IMR-90 (cell line): Measurements from ENCODE around the gene FAM131C. TPM values are rescaled to one million over a fixed set of nuclear protein-coding genes. Genes with fewer than 3 reads are reported as not detected.

Experiments used
- ATAC-seq: fragments of 200-7000 bp; cut with Tn5 transposase; 2 replicates; pipeline ENCODE4 v1.9.1; 2020; ENCODE audit warnings: low read depth, mild to moderate bottlenecking, moderate library complexity
- BruUV-seq: library from RNA; stranded (reverse); fragments of 400-500 nt; replicated peaks from 2 replicates; lab custom pipeline; 2021; lab: Mats Ljungman, UMichigan
- CTCF ChIA-PET: fragments of 300-600 bp; formaldehyde crosslinking; extraction: SDS; loops from one replicate; lab custom pipeline; 2021; ENCODE audit warnings: antibody characterized with exemption; lab: Yijun Ruan, JAX
- POLR2A ChIA-PET: fragments of 300-600 bp; sonication (Branson Sonifier 250); formaldehyde crosslinking; loops from one replicate; lab custom pipeline; 2022; ENCODE audit warnings: antibody characterized with exemption; ENCODE audit not compliant: unreplicated experiment; lab: Charles Lee
- DNase-seq: peaks from one replicate; pipeline ENCODE4 v3.0.0; 2013
- H2AFZ ChIP-seq: replicated peaks from 2 replicates; pipeline ENCODE3; 2013; ENCODE audit warnings: low read length, mild to moderate bottlenecking; ENCODE audit not compliant: poor library complexity
- H2AK5ac ChIP-seq: 2 replicates; pipeline ENCODE4 v1.6.1; 2013; ENCODE audit warnings: low read depth, low read length, inconsistent platforms
- H2AK9ac ChIP-seq: replicated peaks from 2 replicates; pipeline ENCODE3; 2013; ENCODE audit warnings: mild to moderate bottlenecking, low read depth, low read length, moderate library complexity; ENCODE audit not compliant: poor library complexity
- H2BK120ac ChIP-seq: 2 replicates; pipeline ENCODE4 v1.6.1; 2013; ENCODE audit warnings: low read depth, low read length, inconsistent platforms
- H2BK15ac ChIP-seq: 3 replicates; pipeline ENCODE4 v1.6.1; 2013; ENCODE audit warnings: low read depth, low read length, inconsistent platforms
- H2BK20ac ChIP-seq: 2 replicates; pipeline ENCODE4 v1.6.1; 2013; ENCODE audit warnings: low read depth, mild to moderate bottlenecking, inconsistent platforms, low read length, moderate library complexity
- H2BK5ac ChIP-seq: 2 replicates; pipeline ENCODE4 v1.6.1; 2013; ENCODE audit warnings: mild to moderate bottlenecking, low read depth, low read length, inconsistent platforms; ENCODE audit not compliant: poor library complexity, severe bottlenecking
- H3K14ac ChIP-seq: replicated peaks from 2 replicates; pipeline ENCODE4 v1.6.1; 2013; ENCODE audit warnings: low read depth, low read length, inconsistent platforms
- H3K18ac ChIP-seq: 2 replicates; pipeline ENCODE4 v1.6.1; 2013; ENCODE audit warnings: low read depth, low read length, control low read depth
- H3K23ac ChIP-seq: 2 replicates; pipeline ENCODE4 v1.6.1; 2013; ENCODE audit warnings: low read depth, low read length, inconsistent platforms
- H3K27ac ChIP-seq: 2 replicates; pipeline ENCODE4 v1.5.1; 2013; ENCODE audit warnings: mild to moderate bottlenecking, control low read depth, low read length; ENCODE audit not compliant: insufficient read depth
- H3K27me3 ChIP-seq: 2 replicates; pipeline ENCODE4 v1.6.1; 2013; ENCODE audit warnings: low read length; ENCODE audit not compliant: control insufficient read depth, insufficient read depth
- H3K36me3 ChIP-seq: 2 replicates; pipeline ENCODE4 v1.6.1; 2013; ENCODE audit warnings: low read length, mixed read lengths; ENCODE audit not compliant: control insufficient read depth, insufficient read depth
- H3K4ac ChIP-seq: 2 replicates; pipeline ENCODE4 v1.6.1; 2013; ENCODE audit warnings: low read depth, low read length, inconsistent platforms
- H3K4me1 ChIP-seq: 2 replicates; pipeline ENCODE4 v1.6.1; 2013; ENCODE audit warnings: low read length, mixed read lengths; ENCODE audit not compliant: control insufficient read depth, insufficient read depth
- H3K4me2 ChIP-seq: 2 replicates; pipeline ENCODE4 v1.6.1; 2013; ENCODE audit warnings: low read depth, mild to moderate bottlenecking, control low read depth, low read length, moderate library complexity
- H3K4me3 ChIP-seq: 2 replicates; pipeline ENCODE4 v1.5.1; 2013; ENCODE audit warnings: low read depth, mild to moderate bottlenecking, control low read depth, low read length, moderate library complexity; ENCODE audit not compliant: insufficient read depth
- H3K56ac ChIP-seq: 2 replicates; pipeline ENCODE4 v1.6.1; 2013; ENCODE audit warnings: low read length, inconsistent platforms; ENCODE audit not compliant: insufficient read depth; ENCODE audit errors: extremely low read depth
- H3K79me1 ChIP-seq, 2 experiments: 2 replicates each; pipeline ENCODE4 v1.6.1; 2013; ENCODE audit warnings: low read length in 2 of 2, inconsistent platforms in 1 of 2, low read depth in 1 of 2
- H3K9ac ChIP-seq: 2 replicates; pipeline ENCODE4 v1.6.1; 2013; ENCODE audit warnings: low read depth, low read length, control low read depth
- H3K9me1 ChIP-seq: 2 replicates; pipeline ENCODE4 v1.6.1; 2013; ENCODE audit warnings: low read length, inconsistent platforms; ENCODE audit not compliant: insufficient read depth
- H3K9me3 ChIP-seq: 2 replicates; pipeline ENCODE4 v1.6.1; 2013; ENCODE audit warnings: low read length; ENCODE audit not compliant: control insufficient read depth, insufficient read depth
- H4K20me1 ChIP-seq: 2 replicates; pipeline ENCODE4 v1.6.1; 2013; ENCODE audit warnings: low read length, inconsistent platforms; ENCODE audit not compliant: insufficient read depth
- H4K5ac ChIP-seq: 2 replicates; pipeline ENCODE4 v1.6.1; 2013; ENCODE audit warnings: mild to moderate bottlenecking, low read depth, low read length, control low read depth
- H4K8ac ChIP-seq, 2 experiments: 2 replicates each; pipeline ENCODE4 v1.6.1; 2013; ENCODE audit warnings: low read depth in 2 of 2, low read length in 2 of 2, control low read depth in 1 of 2, inconsistent platforms in 1 of 2
- H4K91ac ChIP-seq: 2 replicates; pipeline ENCODE4 v1.6.1; 2013; ENCODE audit warnings: low read depth, low read length, inconsistent platforms; ENCODE audit not compliant: insufficient read depth
- BHLHE40 ChIP-seq: fragments of 150-350 bp; IDR thresholded peaks from 2 replicates; pipeline ENCODE4 v1.6.1; 2016; ENCODE audit warnings: mild to moderate bottlenecking, low read depth, low read length
- CEBPB ChIP-seq: IDR thresholded peaks from 2 replicates; pipeline ENCODE4 v1.6.1; 2012; ENCODE audit warnings: low read depth, low read length, improper control_type of control experiment
- CHD1 ChIP-seq: IDR thresholded peaks from 2 replicates; pipeline ENCODE4 v1.6.1; 2012; ENCODE audit warnings: low read depth, low read length, improper control_type of control experiment
- ELK1 ChIP-seq: fragments of 150-350 bp; IDR thresholded peaks from 2 replicates; pipeline ENCODE4 v1.6.1; 2016; ENCODE audit warnings: low read depth, mild to moderate bottlenecking, low read length, moderate library complexity, borderline replicate concordance
- FOS ChIP-seq: fragments of 150-350 bp; IDR thresholded peaks from 2 replicates; pipeline ENCODE4 v1.6.1; 2016; ENCODE audit warnings: low read depth, low read length
- MAFK ChIP-seq: IDR thresholded peaks from 2 replicates; pipeline ENCODE4 v1.6.1; 2012; ENCODE audit warnings: low read depth, low read length, improper control_type of control experiment
- MAZ ChIP-seq: IDR thresholded peaks from 2 replicates; pipeline ENCODE4 v1.6.1; 2012; ENCODE audit warnings: low read depth, mild to moderate bottlenecking, low read length, improper control_type of control experiment, moderate library complexity, borderline replicate concordance
- MXI1 ChIP-seq: IDR thresholded peaks from 2 replicates; pipeline ENCODE4 v1.6.1; 2012; ENCODE audit warnings: low read depth, mild to moderate bottlenecking, low read length, moderate library complexity, borderline replicate concordance
- NFE2L2 ChIP-seq: fragments of 150-350 bp; IDR thresholded peaks from 2 replicates; pipeline ENCODE4 v1.6.1; 2016; ENCODE audit warnings: low read depth, mild to moderate bottlenecking, low read length
- POLR2A ChIP-seq: IDR thresholded peaks from 2 replicates; pipeline ENCODE4 v1.6.1; 2012; ENCODE audit warnings: mild to moderate bottlenecking, low read depth, low read length
- RAD21 ChIP-seq: IDR thresholded peaks from 2 replicates; pipeline ENCODE4 v1.6.1; 2012; ENCODE audit warnings: low read length, improper control_type of control experiment
- RCOR1 ChIP-seq: IDR thresholded peaks from 2 replicates; pipeline ENCODE4 v1.6.1; 2012; ENCODE audit warnings: mild to moderate bottlenecking, low read length, improper control_type of control experiment; ENCODE audit not compliant: insufficient replicate concordance
- RFX5 ChIP-seq: IDR thresholded peaks from 2 replicates; pipeline ENCODE4 v1.8.0; 2012; ENCODE audit warnings: low read depth, mild to moderate bottlenecking, low read length, moderate library complexity
- SMC3 ChIP-seq: fragments of 150-350 bp; IDR thresholded peaks from 2 replicates; pipeline ENCODE4 v1.6.1; 2016; ENCODE audit warnings: low read depth, mild to moderate bottlenecking, antibody characterized with exemption, low read length, moderate library complexity
- USF2 ChIP-seq: fragments of 150-350 bp; IDR thresholded peaks from 2 replicates; pipeline ENCODE4 v1.6.1; 2017; ENCODE audit warnings: mild to moderate bottlenecking, antibody characterized with exemption, low read length, low read depth
- WGBS, 2 experiments: methylation state at CpG; one replicate each; pipeline versions ENCODE4 v1.1.5 to v1.1.7; 2013; ENCODE audit warnings: missing lambda C conversion rate in 2 of 2; ENCODE audit not compliant: insufficient read length in 1 of 2; ENCODE audit errors: extremely low coverage in 2 of 2; 5-methylcytosine and 5-hydroxymethylcytosine counted together
- dilution Hi-C: fragments of 300-500 bp; cut with HindIII; formaldehyde crosslinking; loops from one replicate; pipeline ENCODE4 v1.14.3; 2018; ENCODE audit warnings: low sequenced_read_pairs; ENCODE audit not compliant: unreplicated experiment
- in situ Hi-C: fragments of 300-500 bp; cut with MboI; formaldehyde crosslinking; loops from 3 replicates; pipeline ENCODE4 v1.14.3; 2019; ENCODE audit warnings: low sequenced_read_pairs, inconsistent platforms, mixed read lengths
- intact Hi-C: fragments of 100-400 bp; cut with micrococcal nuclease; formaldehyde crosslinking; loops from 2 replicates; pipeline ENCODE4 v1.10.0; 2022
- polyA plus RNA-seq, 3 experiments: library from polyadenylated mRNA; depleted of rRNA; stranded (reverse); fragments of >200 nt; gene quantifications; 2 replicates each; pipeline ENCODE4 v1.2.3, GENCODE V29; 2012; ENCODE audit warnings: low replicate concordance in 1 of 3
- total RNA-seq: library from RNA; depleted of rRNA; stranded (reverse); fragments of >200 nt; gene quantifications from 2 replicates; pipeline ENCODE4 v1.2.3, GENCODE V29; 2012
- TF ChIP-seq, protein P1 (sequence below): conservative IDR thresholded peaks from 2 replicates; pipeline ENCODE4 v1.5.1; 2012; ENCODE audit warnings: mild to moderate bottlenecking, low read depth, low read length, improper control_type of control experiment

The FAM131C gene
- total and polyA plus RNA-seq, 2 of the 4 experiments (the other 2 are of a cell fraction): 0.18 to 1.0 TPM

GRCh38 chr1:16088996-16089395 lies 15.5 kb upstream of the FAM131C start:
- dilution Hi-C loops: no loop called here
- Histone ChIP-seq H4K8ac (peak overlapping the region in 1 of 2 experiments; percentile 70; a peak in 1 of 4 replicates), H2BK5ac (peak overlapping the region; percentile 60), H3K4me1 (peaks cover 7% of the 10 kb centered on the region), H3K14ac (no peak overlapping the region), H3K27me3 (no peaks in the 10 kb centered on the region; the same call in 1 of the 2 replicates), H3K4ac (peak overlapping the region; percentile 43; the same call in 1 of the 2 replicates), H2BK120ac (peak overlapping the region; percentile 61), H4K20me1 (no peaks in the 10 kb centered on the region), H3K4me2 (no peak overlapping the region), H3K4me3 (no peak overlapping the region), H3K27ac (no peak overlapping the region), H3K36me3 (no peaks in the 10 kb centered on the region), H2BK15ac (no peak overlapping the region), H2AK5ac (peak overlapping the region; percentile 43; the same call in 1 of the 2 replicates), H3K9me3 (no peaks in the 10 kb centered on the region), H3K9ac (no peak overlapping the region), H3K56ac (no peak overlapping the region), H4K5ac (no peak overlapping the region; the same call in 1 of the 2 replicates), H4K91ac (peak overlapping the region; percentile 34; the same call in 1 of the 2 replicates), H3K79me1 (no peaks in the 10 kb centered on the region), H3K18ac (no peak overlapping the region), H2AK9ac (peak overlapping the region; percentile 83), H2BK20ac (no peak overlapping the region), H2AFZ (peak overlapping the region; percentile 60), H3K9me1 (no peaks in the 10 kb centered on the region), H3K23ac (no peak overlapping the region)
- TF ChIP-seq NFE2L2 (no peak), CEBPB (no peak), POLR2A (no peak), MAFK (peak; percentile 78), SMC3 (0 out of 2 replicates have a peak, but pooled peaks have one; percentile 9), RCOR1 (no peak), RAD21 (no peak), MAZ (0 out of 2 replicates have a peak, but pooled peaks have one; percentile 32), ELK1 (no peak), BHLHE40 (no peak), MXI1 (no peak), CHD1 (no peak), FOS (peak; percentile 10; the same call in 1 of the 2 replicates), RFX5 (no peak), USF2 (no peak)
- TF ChIP-seq, protein P1, sequence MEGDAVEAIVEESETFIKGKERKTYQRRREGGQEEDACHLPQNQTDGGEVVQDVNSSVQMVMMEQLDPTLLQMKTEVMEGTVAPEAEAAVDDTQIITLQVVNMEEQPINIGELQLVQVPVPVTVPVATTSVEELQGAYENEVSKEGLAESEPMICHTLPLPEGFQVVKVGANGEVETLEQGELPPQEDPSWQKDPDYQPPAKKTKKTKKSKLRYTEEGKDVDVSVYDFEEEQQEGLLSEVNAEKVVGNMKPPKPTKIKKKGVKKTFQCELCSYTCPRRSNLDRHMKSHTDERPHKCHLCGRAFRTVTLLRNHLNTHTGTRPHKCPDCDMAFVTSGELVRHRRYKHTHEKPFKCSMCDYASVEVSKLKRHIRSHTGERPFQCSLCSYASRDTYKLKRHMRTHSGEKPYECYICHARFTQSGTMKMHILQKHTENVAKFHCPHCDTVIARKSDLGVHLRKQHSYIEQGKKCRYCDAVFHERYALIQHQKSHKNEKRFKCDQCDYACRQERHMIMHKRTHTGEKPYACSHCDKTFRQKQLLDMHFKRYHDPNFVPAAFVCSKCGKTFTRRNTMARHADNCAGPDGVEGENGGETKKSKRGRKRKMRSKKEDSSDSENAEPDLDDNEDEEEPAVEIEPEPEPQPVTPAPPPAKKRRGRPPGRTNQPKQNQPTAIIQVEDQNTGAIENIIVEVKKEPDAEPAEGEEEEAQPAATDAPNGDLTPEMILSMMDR: no peak
- no CpG with 5 or more reads among the region's 9 CpGs for WGBS, 2 experiments
- ATAC-seq (peak; percentile 79), DNase-seq (peak; percentile 86)
- ChIA-PET CTCF (no interaction called here), POLR2A (no interaction called here)
- in situ Hi-C loops: no loop called here
- BruUV-seq: no TSS peak
- intact Hi-C loops: no loop called here
